NB4 (cell line): ENCODE results near the gene HAGHL.

Experiments
- DNase-seq: peaks from one replicate; pipeline ENCODE4 v3.0.0; 2010; ENCODE audit warnings: low read depth
- H3K4me3 ChIP-seq: one replicate; pipeline ENCODE4 v1.5.1; 2011; ENCODE audit warnings: mild to moderate bottlenecking, low read depth, low read length, moderate library complexity
- CTCF ChIP-seq: IDR thresholded peaks from one replicate; pipeline ENCODE4 v1.5.1; 2012; ENCODE audit warnings: low read depth, low read length
- MAX ChIP-seq: IDR thresholded peaks from 2 replicates; pipeline ENCODE4 v1.6.1; 2011; ENCODE audit warnings: low read depth, low read length
- MYC ChIP-seq: IDR thresholded peaks from 2 replicates; pipeline ENCODE4 v1.6.1; 2011; ENCODE audit warnings: low read depth, low read length
- POLR2A ChIP-seq: IDR thresholded peaks from 2 replicates; pipeline ENCODE4 v1.6.1; 2011; ENCODE audit warnings: mild to moderate bottlenecking; ENCODE audit not compliant: insufficient read length; ENCODE audit errors: extremely low read depth

HAGHL gene

GRCh38 chr16:719815-720446 is 7.0 kb upstream of the HAGHL start:
- peak; percentile 68 for DNase-seq
- no peak for TF ChIP-seq MAX
- TF ChIP-seq CTCF, result peak; percentile 19
- H3K4me3 ChIP-seq, result peak overlapping the region; percentile 60

- peak; percentile 42 for TF ChIP-seq MYC
- 0 out of 2 replicates have a peak, but pooled peaks have one; percentile 40 for TF ChIP-seq MAX
- TF ChIP-seq CTCF, result peak; percentile 22
- TF ChIP-seq POLR2A, result no peak
- H3K4me3 ChIP-seq, result peak overlapping the region; percentile 60
- DNase-seq, result peak; percentile 90
Measured at GRCh38 chr16:720447-720989, 6.4 kb upstream of the HAGHL start.

- peak within 1 kb of the TSS; percentile 60 for H3K4me3 ChIP-seq
- DNase-seq, result peak; percentile 89
- TF ChIP-seq POLR2A (peak; percentile 74), CTCF (no peak), MAX (peak; percentile 86), MYC (no peak; the same call in 1 of the 2 replicates)
Measured at GRCh38 chr16:720990-721764, 5.7 kb upstream of the HAGHL start, which contains the start of gene ANTKMT. Gene ANTKMT (plus strand): TSS chr16:721146. CDS start chr16:721275, 129 bp downstream.

- no peak for DNase-seq
- no peak for TF ChIP-seq MAX
- no peak for TF ChIP-seq MYC
- no peak for TF ChIP-seq CTCF
- TF ChIP-seq POLR2A, result no peak
- H3K4me3 ChIP-seq, result peak overlapping the region; percentile 30
Measured at GRCh38 chr16:721765-722540, 5.0 kb upstream of the HAGHL start.

- H3K4me3 ChIP-seq, result no peak overlapping the region
- DNase-seq, result no peak
- TF ChIP-seq POLR2A, result no peak
- TF ChIP-seq CTCF, result no peak
- TF ChIP-seq MAX, result no peak
- TF ChIP-seq MYC, result no peak
Measured at GRCh38 chr16:722835-723633, 3.9 kb upstream of the HAGHL start.
